Naive thymus-derived CD8-positive, alpha-beta T cell (primary cell): Measurements from ENCODE around the gene DCAF4. TPM values are rescaled to one million over a fixed set of nuclear protein-coding genes. Genes with fewer than 3 reads are reported as not detected.
A peak's percentile ranks its signal among the peaks of the same experiment; 100 is the strongest.

Source experiments
- ATAC-seq, 2 donors: fragments of 150-1000 bp; cut with Tn5 transposase in 1 of 2; sonication (Bioruptor Pico), chemical (Tn5 transposase) in 1 of 2; 1 replicate in 1 of 2; 2 replicates in 1 of 2; pipeline ENCODE4 v1.10.0; 2021; ENCODE audit warnings: mild to moderate bottlenecking in 2 of 2, moderate library complexity in 2 of 2
- POLR2A ChIA-PET: fragments of 350-600 bp; sonication (Branson Sonifier 250); formaldehyde crosslinking; loops from one replicate; lab custom pipeline; 2021; ENCODE audit warnings: antibody characterized with exemption; lab: Charles Lee
- DNase-seq, 10 donors: peaks; one replicate each; pipeline versions ENCODE4 v3.0.0 to v3.0.0-alpha.2; 2020 to 2022
- H3K27ac Mint-ChIP-seq, 10 donors: one replicate each; pipeline ENCODE4 v1.8.0; 2020 to 2022; ENCODE audit warnings: mild to moderate bottlenecking in 10 of 10, mixed read lengths in 10 of 10, moderate library complexity in 4 of 10, inconsistent platforms in 1 of 10
- H3K27me3 Mint-ChIP-seq, 5 donors: one replicate each; pipeline ENCODE4 v1.8.0; 2021 to 2022; ENCODE audit warnings: mixed read lengths in 5 of 5
- H3K36me3 Mint-ChIP-seq, 3 donors: one replicate each; pipeline ENCODE4 v1.8.0; 2020 to 2022; ENCODE audit warnings: mixed read lengths in 3 of 3, mild to moderate bottlenecking in 2 of 3, inconsistent platforms in 1 of 3
- H3K4me1 Mint-ChIP-seq, 4 donors: one replicate each; pipeline ENCODE4 v1.8.0; 2021 to 2022; ENCODE audit warnings: mixed read lengths in 4 of 4
- H3K4me3 Mint-ChIP-seq, 10 donors: one replicate each; pipeline ENCODE4 v1.8.0; 2020 to 2022; ENCODE audit warnings: mild to moderate bottlenecking in 10 of 10, mixed read lengths in 10 of 10, moderate library complexity in 6 of 10, inconsistent platforms in 1 of 10
- H3K9me3 Mint-ChIP-seq, 9 donors: one replicate each; pipeline ENCODE4 v1.8.0; 2020 to 2022; ENCODE audit warnings: mixed read lengths in 9 of 9, mild to moderate bottlenecking in 3 of 9, inconsistent platforms in 1 of 9, moderate library complexity in 1 of 9
- polyA plus RNA-seq, 3 donors: library from polyadenylated mRNA; unstranded; fragments of 300-500 nt; fragmentation: Illumina TruSeq; gene quantifications; one replicate each; pipeline ENCODE4 v1.2.3, GENCODE V29; 2021
- total RNA-seq, 8 experiments: library from RNA in 2 of 8; stranded (reverse) in 2 of 8; gene quantifications; one replicate each; pipeline ENCODE4 v1.2.3 and lab custom pipeline; 2021 to 2026

DCAF4 gene
- total and polyA plus RNA-seq, 5 experiments from 2014 or later: 7.9 to 32.8 (median 11.1) TPM

DNA sequence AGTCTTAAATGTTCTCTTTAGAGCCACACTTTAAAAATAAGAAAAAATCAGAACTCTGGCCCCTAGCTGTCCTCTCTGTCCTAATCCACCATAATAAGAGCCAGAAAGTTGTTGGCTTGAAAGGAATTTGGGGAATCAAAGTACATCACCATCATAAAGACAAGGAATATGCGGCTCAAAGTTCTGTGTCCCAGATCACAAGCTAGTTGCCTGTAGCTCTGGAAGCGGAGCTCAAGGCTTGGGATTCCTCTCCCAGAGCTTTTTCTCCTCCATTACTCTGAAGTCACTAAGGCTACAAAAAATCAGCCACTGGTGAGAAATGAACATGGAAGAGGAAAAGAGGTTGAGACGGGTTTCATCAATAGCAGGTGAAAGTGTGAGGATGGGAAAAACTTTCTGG, 38.8 kb upstream of the DCAF4 start:
- no peak for ATAC-seq
- DNase-seq: no peak
- Mint-ChIP-seq H3K27ac (no peak overlapping the region), H3K27me3 (peaks cover 7 to 19% (median 14%) of the 10 kb centered on the region in 5 donors), H3K36me3 (no peaks in the 10 kb centered on the region), H3K4me1 (peaks cover 7 to 24% (median 10%) of the 10 kb centered on the region in 4 donors), H3K9me3 (peaks cover 0 to 3% (median 0%) of the 10 kb centered on the region in 9 donors), H3K4me3 (no peak overlapping the region)
- POLR2A ChIA-PET: interaction anchor here (0.7 kb wide), 1 partner anchor 9 kb away, joined by 3 read pairs; no protein-coding TSS in a partner anchor

DNA sequence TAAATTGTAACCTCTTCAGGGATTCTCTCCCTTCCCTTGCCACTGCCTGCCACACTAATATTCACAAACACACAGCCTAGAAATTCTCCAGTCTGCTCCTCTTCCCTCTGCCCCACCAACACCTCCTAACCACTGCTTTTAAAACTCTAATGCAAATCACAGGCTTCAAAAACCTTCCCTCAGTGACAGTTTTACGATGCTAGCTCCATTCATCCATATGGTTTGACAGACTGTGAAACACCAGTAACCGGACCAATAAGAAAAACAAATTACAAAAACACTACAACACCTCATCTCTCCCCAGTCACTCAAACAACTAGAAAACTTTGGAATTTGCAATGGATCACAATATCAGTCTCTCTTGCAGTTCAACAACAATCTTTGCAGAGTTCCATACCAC, 38.1 kb upstream of the DCAF4 start:
- H3K9me3 Mint-ChIP-seq: peaks cover 0 to 3% (median 0%) of the 10 kb centered on the region in 9 donors
- no peaks in the 10 kb centered on the region for H3K36me3 Mint-ChIP-seq
- peaks cover 7 to 22% (median 17%) of the 10 kb centered on the region in 5 donors for H3K27me3 Mint-ChIP-seq
- no peak for ATAC-seq
- DNase-seq: no peak
- H3K4me1 Mint-ChIP-seq: peaks cover 10 to 27% (median 14%) of the 10 kb centered on the region in 4 donors
- H3K27ac Mint-ChIP-seq: no peak overlapping the region
- H3K4me3 Mint-ChIP-seq: no peak overlapping the region
- POLR2A ChIA-PET: interaction anchor here (0.7 kb wide), 1 partner anchor 10 kb away, joined by 3 read pairs; no protein-coding TSS in a partner anchor

DNA sequence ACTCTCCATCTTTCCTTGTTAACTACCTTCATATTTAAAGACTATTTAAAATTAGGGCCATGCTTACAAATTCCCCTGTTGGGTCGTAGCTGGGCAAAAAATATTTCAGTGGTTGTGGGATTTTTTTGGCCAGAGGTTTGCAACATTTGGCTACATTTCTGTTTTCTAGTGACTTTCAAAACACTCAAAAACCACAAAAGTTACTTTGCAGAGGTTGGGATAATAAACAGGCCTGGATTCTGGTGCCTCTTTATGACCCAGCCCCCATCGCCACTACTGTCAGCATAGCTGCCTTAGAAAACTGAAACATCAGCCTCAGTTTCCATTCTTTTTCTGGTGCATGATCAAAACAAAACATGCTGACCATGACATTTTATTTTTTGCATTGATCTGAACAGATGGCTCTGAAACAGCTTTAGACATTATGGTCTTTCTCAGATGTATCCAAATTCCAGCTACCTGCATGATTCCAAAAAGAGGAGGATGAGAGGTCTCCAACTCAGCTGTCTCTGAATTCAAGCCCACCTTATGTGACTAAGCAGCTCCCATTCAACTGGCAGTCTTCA, 37.5 kb upstream of the DCAF4 start:
- Mint-ChIP-seq H3K36me3 (no peaks in the 10 kb centered on the region), H3K4me3 (no peak overlapping the region), H3K27ac (no peak overlapping the region), H3K4me1 (peaks cover 10 to 21% (median 14%) of the 10 kb centered on the region in 4 donors), H3K9me3 (peaks cover 0 to 3% (median 0%) of the 10 kb centered on the region in 9 donors), H3K27me3 (peaks cover 7 to 22% (median 17%) of the 10 kb centered on the region in 5 donors)
- ATAC-seq (no peak), DNase-seq (no peak)
- POLR2A ChIA-PET: no interaction called here

DNA sequence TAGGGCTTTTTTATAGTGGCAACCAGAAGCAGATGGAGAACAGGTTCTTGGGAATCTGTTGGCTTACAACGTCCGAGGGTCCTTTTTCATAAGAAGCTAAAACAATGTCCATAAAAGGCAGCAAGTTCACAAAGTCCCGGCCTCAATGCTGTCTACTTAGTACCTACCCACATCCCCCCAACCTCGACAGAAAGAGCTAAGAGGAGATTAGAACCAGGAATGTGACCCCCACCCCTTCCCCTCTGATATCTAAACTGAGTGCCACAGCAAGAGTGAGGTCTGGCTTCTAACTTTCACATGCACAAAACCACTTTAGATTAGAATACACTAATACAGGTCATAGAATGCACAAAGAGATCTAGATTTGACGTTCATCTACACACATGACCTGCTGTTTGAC, 36.9 kb upstream of the DCAF4 start:
- POLR2A ChIA-PET: no interaction called here
- Mint-ChIP-seq H3K27me3 (peaks cover 7 to 22% (median 17%) of the 10 kb centered on the region in 5 donors), H3K36me3 (no peaks in the 10 kb centered on the region), H3K9me3 (peaks cover 0 to 3% (median 0%) of the 10 kb centered on the region in 9 donors), H3K4me1 (peaks cover 10 to 21% (median 17%) of the 10 kb centered on the region in 4 donors), H3K27ac (no peak overlapping the region), H3K4me3 (no peak overlapping the region)
- ATAC-seq (no peak), DNase-seq (no peak)

DNA sequence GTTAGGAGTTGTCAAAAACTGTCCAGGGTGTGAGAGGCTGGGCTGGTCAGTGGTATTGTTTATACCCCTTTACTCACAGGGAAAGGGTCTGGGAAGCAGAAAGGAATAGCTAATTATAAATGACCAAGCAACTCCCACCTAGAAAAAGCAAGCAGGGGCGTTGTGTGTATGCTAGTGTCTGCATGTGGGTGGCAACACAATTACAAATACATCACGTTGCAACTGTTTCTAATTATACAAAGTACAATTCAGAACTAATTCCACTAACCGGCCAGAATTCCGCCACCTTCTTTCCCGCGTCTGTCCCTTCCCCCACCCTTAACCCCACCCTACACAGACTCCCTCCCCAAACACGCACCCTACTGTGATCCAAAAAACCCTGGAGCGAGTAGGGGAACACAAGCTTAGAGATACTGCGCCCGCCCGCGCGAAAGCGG, 34.6 kb upstream of the DCAF4 start:
- ATAC-seq: no peak
- Mint-ChIP-seq H3K9me3 (peaks cover 0 to 2% (median 0%) of the 10 kb centered on the region in 9 donors), H3K27ac (peak overlapping the region in 1 of 10 donors; percentile 35), H3K36me3 (no peaks in the 10 kb centered on the region), H3K27me3 (peaks cover 11 to 33% (median 28%) of the 10 kb centered on the region in 5 donors), H3K4me1 (peaks cover 14 to 29% (median 25%) of the 10 kb centered on the region in 4 donors), H3K4me3 (peak overlapping the region; percentile 81 to 97 (median 94))
- no peak for DNase-seq
- POLR2A ChIA-PET: no interaction called here

DNA sequence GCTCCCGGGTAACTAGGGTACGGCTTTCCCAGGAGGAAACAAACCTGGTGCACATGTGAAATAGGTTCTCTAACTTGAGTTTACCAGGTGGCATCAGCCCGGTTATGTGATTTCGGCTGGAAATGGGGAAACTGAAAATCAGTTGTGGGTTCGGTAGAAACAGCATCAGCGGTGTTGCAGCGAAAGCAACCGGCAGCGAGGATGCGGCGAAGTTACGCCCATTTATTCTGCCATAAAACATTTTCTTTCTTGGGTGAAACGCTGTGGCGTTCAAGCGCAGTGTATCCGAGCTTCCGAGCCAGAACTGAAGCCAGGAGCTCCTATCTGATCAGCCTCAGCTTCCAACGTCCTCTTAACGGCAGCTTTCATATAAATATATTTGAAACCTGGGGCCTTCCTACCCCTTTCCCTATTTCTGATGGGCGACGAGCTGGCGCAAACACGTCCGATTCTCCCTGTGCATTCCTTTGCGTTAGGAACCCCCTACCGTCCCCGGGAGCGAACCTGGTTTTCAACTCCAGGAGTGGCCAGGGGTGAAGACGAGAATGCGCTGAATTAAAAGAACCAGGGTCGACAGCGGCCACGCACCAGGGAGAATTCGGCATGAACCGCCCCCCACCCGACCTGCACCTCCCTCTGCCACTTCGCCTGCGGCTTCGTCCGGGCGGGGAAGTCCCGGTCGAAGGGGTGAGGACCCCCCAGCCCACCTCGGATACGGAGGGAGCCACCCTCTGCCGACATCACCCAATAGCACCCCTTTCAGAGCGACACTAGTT, 34.0 kb upstream of the DCAF4 start:
- Mint-ChIP-seq H3K36me3 (no peaks in the 10 kb centered on the region), H3K9me3 (peaks cover 0 to 1% (median 0%) of the 10 kb centered on the region in 9 donors), H3K4me1 (peaks cover 14 to 29% (median 25%) of the 10 kb centered on the region in 4 donors), H3K27me3 (peaks cover 11 to 38% (median 33%) of the 10 kb centered on the region in 5 donors), H3K4me3 (peak overlapping the region; percentile 81 to 97 (median 94)), H3K27ac (peak overlapping the region in 7 of 10 donors; percentile 9 to 90 (median 82))
- POLR2A ChIA-PET: no interaction called here
- DNase-seq (peak in 6 of 10 donors; percentile 12 to 37 (median 27)), ATAC-seq (no peak)

DNA sequence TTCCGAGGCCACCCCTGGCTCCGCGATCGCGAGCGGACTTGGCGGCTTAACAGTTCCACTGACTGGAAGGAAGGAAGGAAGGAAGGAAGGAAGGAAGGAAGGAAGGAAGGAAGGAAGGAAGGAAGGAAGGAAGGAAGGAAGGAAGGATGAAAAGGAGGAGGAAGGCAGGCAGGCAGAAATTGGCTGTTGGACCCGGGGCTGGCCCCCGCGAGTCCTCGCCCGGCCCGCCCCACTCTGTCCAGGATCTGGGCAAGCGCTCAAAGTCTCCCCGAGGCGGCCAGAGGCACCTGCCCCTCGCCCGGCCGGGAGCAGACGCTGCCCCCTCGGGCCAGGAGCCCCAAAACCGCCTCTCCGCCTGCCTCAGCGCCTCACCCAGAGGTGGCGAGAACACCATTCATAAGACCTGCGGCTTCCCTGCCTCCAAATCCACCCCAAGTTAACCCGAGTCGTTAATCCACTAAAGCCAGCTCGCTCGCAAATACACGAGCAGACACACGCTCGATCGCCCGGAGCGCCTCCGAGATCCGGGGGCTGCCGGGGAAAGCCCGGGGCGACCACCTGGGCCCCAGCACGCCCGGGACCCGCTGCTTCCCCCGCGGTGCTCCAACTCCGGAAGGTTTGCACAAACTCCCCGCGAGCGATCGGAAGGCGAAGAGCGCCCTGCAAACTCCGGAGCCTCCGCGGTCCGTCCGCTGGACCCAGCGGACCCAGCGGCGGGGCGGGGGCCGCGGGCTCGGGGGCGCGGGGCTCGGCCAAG, 33.2 kb upstream of the DCAF4 start:
- peaks cover 14 to 29% (median 25%) of the 10 kb centered on the region in 4 donors for H3K4me1 Mint-ChIP-seq
- peak; percentile 13 to 26 for ATAC-seq
- POLR2A ChIA-PET: interaction anchor here (1.3 kb wide), 1 partner anchor 374 kb away, joined by 5 read pairs; no protein-coding TSS in a partner anchor
- peak overlapping the region; percentile 81 to 97 (median 94) for H3K4me3 Mint-ChIP-seq
- H3K27ac Mint-ChIP-seq: peak overlapping the region in 6 of 10 donors; percentile 21 to 90 (median 86)
- peak in 7 of 10 donors; percentile 8 to 39 (median 30) for DNase-seq
- H3K9me3 Mint-ChIP-seq: no peaks in the 10 kb centered on the region
- H3K27me3 Mint-ChIP-seq: peaks cover 16 to 46% (median 36%) of the 10 kb centered on the region in 5 donors
- H3K36me3 Mint-ChIP-seq: no peaks in the 10 kb centered on the region

DNA sequence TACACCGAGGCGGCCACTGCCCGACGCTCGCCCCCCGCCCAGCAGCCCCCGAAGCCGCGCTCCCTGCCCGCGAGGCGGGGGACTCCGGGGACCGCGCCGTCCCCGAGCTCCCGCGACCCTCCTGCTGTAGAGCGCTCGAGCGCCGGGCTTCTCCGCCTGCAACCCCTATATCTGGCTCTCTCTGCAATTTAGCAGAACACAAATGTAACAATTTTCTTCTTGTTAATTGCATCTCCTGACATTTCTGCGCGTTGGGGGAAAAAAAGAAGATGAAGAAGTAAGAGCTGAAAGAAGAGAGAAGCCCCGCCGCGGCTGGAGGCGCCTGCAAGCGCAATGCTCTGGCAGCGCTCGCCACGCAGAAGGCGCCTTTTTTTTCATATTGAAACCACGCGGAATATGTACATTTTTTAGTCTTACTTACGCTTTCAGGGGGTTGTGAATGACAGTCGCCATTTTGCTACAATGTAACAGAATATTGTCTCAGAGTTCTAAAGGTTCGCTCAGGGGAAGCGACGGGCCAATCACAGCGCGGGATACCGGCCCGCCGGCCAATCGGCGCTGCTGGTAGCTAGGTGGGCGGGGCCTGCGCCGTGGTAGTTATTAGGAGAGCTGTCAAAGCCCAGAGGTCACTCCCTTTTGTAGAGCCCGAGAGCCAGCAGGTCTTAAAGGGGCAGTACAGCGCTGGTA, 32.5 kb upstream of the DCAF4 start, which contains the start of gene DPF3:
TSS of gene DPF3 (minus strand) at position 466 of the 687 bp plus-strand sequence. CDS start at position 453, 13 bp downstream.
- POLR2A ChIA-PET: interaction anchor here (0.7 to 1.3 kb wide), 4 partner anchors 32 to 1777 kb away, joined by 3 to 5 read pairs (median 3); partner anchors contain the start of gene DCAF4
- ATAC-seq (peak; percentile 94 to 96), DNase-seq (peak; percentile 85 to 93 (median 87))
- Mint-ChIP-seq H3K27me3 (peaks cover 17 to 53% (median 37%) of the 10 kb centered on the region in 5 donors), H3K9me3 (no peaks in the 10 kb centered on the region), H3K36me3 (no peaks in the 10 kb centered on the region), H3K27ac (peak within 1 kb of the TSS; percentile 12 to 92 (median 86)), H3K4me3 (peak within 1 kb of the TSS; percentile 89 to 99 (median 96)), H3K4me1 (peaks cover 14 to 29% (median 25%) of the 10 kb centered on the region in 4 donors)

DNA sequence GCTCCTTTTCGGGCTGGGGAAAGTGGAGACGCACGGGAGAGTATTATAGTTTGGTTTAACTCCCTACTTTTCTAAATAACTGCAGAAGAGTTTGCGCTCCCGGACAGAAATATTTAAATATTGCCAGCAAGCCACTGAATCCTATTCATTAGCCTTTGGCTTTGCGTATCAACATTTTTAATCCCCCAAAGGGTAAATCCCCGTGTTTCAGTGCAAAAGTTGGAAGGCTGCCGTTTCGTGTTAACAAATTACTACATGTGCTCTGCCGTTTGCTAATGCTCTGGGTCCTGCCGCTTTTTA, 32.0 kb upstream of the DCAF4 start:
- Mint-ChIP-seq H3K4me3 (peak overlapping the region; percentile 88 to 99 (median 95)), H3K36me3 (no peaks in the 10 kb centered on the region), H3K27me3 (peaks cover 20 to 58% (median 39%) of the 10 kb centered on the region in 5 donors), H3K9me3 (no peaks in the 10 kb centered on the region), H3K27ac (peak overlapping the region; percentile 12 to 92 (median 86)), H3K4me1 (peaks cover 14 to 29% (median 25%) of the 10 kb centered on the region in 4 donors)
- POLR2A ChIA-PET: interaction anchor here (0.7 to 1.3 kb wide), 4 partner anchors 32 to 1778 kb away, joined by 3 to 5 read pairs (median 3); partner anchors contain the start of gene DCAF4
- DNase-seq (no peak), ATAC-seq (no peak)

DNA sequence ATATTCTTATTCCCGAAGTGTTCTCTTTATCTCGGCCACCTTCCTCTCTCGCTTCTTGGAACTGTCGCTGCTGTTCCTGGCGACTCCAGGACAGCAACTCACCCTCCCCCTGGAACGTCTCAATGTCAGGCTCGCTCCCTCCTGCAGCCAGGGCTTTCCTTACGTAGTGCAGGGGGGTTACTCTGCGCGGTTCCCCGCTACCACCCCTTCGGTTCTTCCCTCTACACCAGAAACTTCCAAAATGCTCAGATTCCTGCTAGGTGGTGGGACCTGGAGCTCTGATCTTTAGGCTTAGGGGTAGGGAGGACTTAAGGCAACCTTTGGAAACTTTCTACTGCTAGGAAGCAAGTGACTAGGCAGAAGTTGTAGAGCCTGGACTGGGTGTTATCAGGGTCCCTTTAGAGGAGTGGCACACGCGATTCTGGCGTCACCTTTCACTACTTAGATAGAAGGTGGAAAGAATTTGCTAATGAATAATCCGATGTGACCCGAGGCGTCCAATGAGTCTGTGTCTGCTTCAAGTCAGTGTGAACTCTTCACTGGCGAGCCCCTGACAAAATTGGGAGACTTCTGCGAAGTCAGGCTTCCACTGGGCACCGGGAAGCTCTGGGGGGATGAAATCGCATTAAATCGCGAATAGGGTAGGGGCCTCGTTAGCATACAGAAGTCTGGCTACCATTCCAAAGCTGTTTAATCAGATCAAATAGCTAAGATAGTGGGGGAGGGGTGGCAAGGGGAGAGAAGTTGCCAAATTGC, 31.5 kb upstream of the DCAF4 start:
- no peaks in the 10 kb centered on the region for H3K36me3 Mint-ChIP-seq
- POLR2A ChIA-PET: interaction anchor here (0.7 to 1.3 kb wide), 4 partner anchors 29 to 377 kb away, joined by 3 to 5 read pairs (median 3); partner anchors contain the start of gene DCAF4
- peaks cover 14 to 29% (median 25%) of the 10 kb centered on the region in 4 donors for H3K4me1 Mint-ChIP-seq
- no peaks in the 10 kb centered on the region for H3K9me3 Mint-ChIP-seq
- ATAC-seq (peak in 1 of 2 donors; percentile 18), DNase-seq (peak in 3 of 10 donors; percentile 23 to 35 (median 29))
- peaks cover 22 to 63% (median 39%) of the 10 kb centered on the region in 5 donors for H3K27me3 Mint-ChIP-seq
- H3K27ac Mint-ChIP-seq: peak overlapping the region in 4 of 10 donors; percentile 12 to 92 (median 41)
- peak overlapping the region; percentile 88 to 99 (median 95) for H3K4me3 Mint-ChIP-seq

DNA sequence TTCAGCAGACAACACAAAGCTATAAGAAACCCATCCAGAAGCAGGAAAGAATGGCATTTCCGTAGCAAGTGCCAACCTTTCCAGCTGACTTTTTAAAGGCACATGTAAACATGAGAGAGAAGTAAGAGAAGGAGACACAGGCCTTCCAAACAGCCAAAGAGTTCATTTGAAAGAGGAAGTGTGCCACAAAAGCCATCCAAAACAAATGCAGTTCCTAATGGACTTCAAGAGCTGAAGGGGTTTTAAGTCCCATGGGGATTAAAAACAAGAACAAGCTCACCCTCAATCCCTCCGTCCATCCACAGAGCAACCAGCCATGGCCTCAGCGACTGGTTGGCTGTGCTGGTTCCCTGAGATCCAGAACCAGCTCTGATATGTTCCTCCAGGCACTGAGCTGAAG, 27.8 kb upstream of the DCAF4 start:
- POLR2A ChIA-PET: no interaction called here
- Mint-ChIP-seq H3K27me3 (peaks cover 18 to 49% (median 30%) of the 10 kb centered on the region in 5 donors), H3K36me3 (no peaks in the 10 kb centered on the region), H3K4me1 (peaks cover 7 to 14% (median 11%) of the 10 kb centered on the region in 4 donors), H3K9me3 (no peaks in the 10 kb centered on the region), H3K27ac (peak overlapping the region in 1 of 10 donors; percentile 26), H3K4me3 (no peak overlapping the region)
- no peak for ATAC-seq
- DNase-seq: no peak
